GM12878 (cell line): Measurements from ENCODE around the gene SLCO4A1. TPM values are rescaled to one million over a fixed set of nuclear protein-coding genes. Genes with fewer than 3 reads are reported as not detected.

Experiments used
- ATAC-seq: fragments of 200-7000 bp; cut with Tn5 transposase; 3 replicates; pipeline ENCODE4 v1.9.1; 2020; ENCODE audit warnings: mild to moderate bottlenecking, moderate library complexity
- BruUV-seq: library from RNA; stranded (reverse); fragments of 400-500 nt; replicated peaks from 2 replicates; lab custom pipeline; 2021; lab: Mats Ljungman, UMichigan
- CTCF ChIA-PET: fragments of 300-600 bp; sonication (Branson Sonifier 250); formaldehyde crosslinking; extraction: SDS; loops from one replicate; lab custom pipeline; 2021; ENCODE audit warnings: inconsistent platforms; lab: Yijun Ruan, JAX
- POLR2A ChIA-PET: fragments of 350-600 bp; formaldehyde crosslinking; extraction: SDS; loops from one replicate; lab custom pipeline; 2021; ENCODE audit warnings: inconsistent platforms; lab: Charles Lee
- RAD21 ChIA-PET: fragments of 300-600 bp; sonication (Branson Sonifier 250); formaldehyde crosslinking; loops from one replicate; lab custom pipeline; 2023; ENCODE audit warnings: antibody characterized with exemption; ENCODE audit not compliant: unreplicated experiment; lab: Charles Lee
- SMC1A ChIA-PET: fragments of 300-600 bp; sonication (Branson Sonifier 250); formaldehyde crosslinking; loops from one replicate; lab custom pipeline; 2023; ENCODE audit not compliant: unreplicated experiment, uncharacterized antibody; lab: Charles Lee
- DNase-seq: peaks from one replicate; pipeline ENCODE4 v3.0.0-alpha.2; 2011; ENCODE audit warnings: low read depth, low spot score
- FAIRE-seq: peaks from 3 replicates; lab custom pipeline; 2011; peaks lifted over from hg19 to GRCh38; lab: Jason Lieb, UNC
- H2AFZ ChIP-seq: 2 replicates; pipeline ENCODE4 v1.6.0; 2011; ENCODE audit warnings: low read depth, low read length, control low read depth; ENCODE audit not compliant: control insufficient read depth
- H3K27ac ChIP-seq: 2 replicates; pipeline ENCODE4 v1.5.1; 2011; ENCODE audit warnings: control low read depth; ENCODE audit not compliant: control insufficient read depth, insufficient read depth
- H3K27me3 ChIP-seq, 2 experiments: replicated peaks in 1 of 2; 2 replicates each; pipeline versions ENCODE4 v1.6.0 to v1.6.1; 2011; ENCODE audit warnings: low read length in 1 of 2; ENCODE audit not compliant: control insufficient read depth in 2 of 2, insufficient read depth in 2 of 2
- H3K36me3 ChIP-seq, 2 experiments: 2 replicates each; pipeline ENCODE4 v1.5.1; 2011; ENCODE audit warnings: low read length in 1 of 2; ENCODE audit not compliant: control insufficient read depth in 2 of 2, insufficient read depth in 2 of 2
- H3K4me1 ChIP-seq: 2 replicates; pipeline ENCODE4 v1.6.1; 2011; ENCODE audit warnings: mild to moderate bottlenecking, low read length, moderate library complexity, mixed read lengths; ENCODE audit not compliant: control insufficient read depth, insufficient read depth
- H3K4me2 ChIP-seq: 2 replicates; pipeline ENCODE4 v1.6.0; 2011; ENCODE audit warnings: control low read depth; ENCODE audit not compliant: control insufficient read depth, insufficient read depth
- H3K4me3 ChIP-seq: fragments of 200-600 bp; sonication (generic); 2 replicates; pipeline ENCODE4 v1.5.1; 2016
- H3K79me2 ChIP-seq: 2 replicates; pipeline ENCODE4 v1.6.0; 2011; ENCODE audit warnings: low read length; ENCODE audit not compliant: control insufficient read depth, insufficient read depth
- H3K9ac ChIP-seq: 2 replicates; pipeline ENCODE4 v1.8.0; 2011; ENCODE audit warnings: low read length, control low read depth, mixed read lengths; ENCODE audit not compliant: control insufficient read depth, insufficient read depth
- H3K9me3 ChIP-seq: replicated peaks from 3 replicates; pipeline ENCODE4 v1.5.1; 2011; ENCODE audit warnings: mild to moderate bottlenecking, low read length; ENCODE audit not compliant: control insufficient read depth, insufficient read depth
- H4K20me1 ChIP-seq: 2 replicates; pipeline ENCODE4 v1.6.0; 2011; ENCODE audit not compliant: control insufficient read depth, insufficient read depth
- BCL3 ChIP-seq: IDR thresholded peaks from 2 replicates; pipeline ENCODE4 v1.6.1; 2011; ENCODE audit warnings: borderline replicate concordance, low read depth, mild to moderate bottlenecking, moderate library complexity, low read length; ENCODE audit not compliant: insufficient read depth, poor library complexity, severe bottlenecking
- NR2C2 ChIP-seq: IDR thresholded peaks from 2 replicates; pipeline ENCODE4 v1.6.1; 2011; ENCODE audit warnings: borderline replicate concordance, low read depth; ENCODE audit not compliant: control insufficient read depth, insufficient read length
- PBX3 ChIP-seq: IDR thresholded peaks from 2 replicates; pipeline ENCODE4 v1.6.1; 2011; ENCODE audit warnings: mild to moderate bottlenecking, low read depth, low read length, moderate library complexity; ENCODE audit not compliant: insufficient replicate concordance
- RAD51 ChIP-seq: fragments of 450-650 bp; IDR thresholded peaks from 2 replicates; pipeline ENCODE4 v1.6.1; 2016; ENCODE audit warnings: moderate library complexity, mild to moderate bottlenecking, inconsistent platforms
- SPI1 ChIP-seq: IDR thresholded peaks from 2 replicates; pipeline ENCODE4 v1.6.1; 2011; ENCODE audit warnings: low read depth, mild to moderate bottlenecking, low read length, moderate library complexity, borderline replicate concordance; ENCODE audit not compliant: insufficient read depth
- WGBS: methylation state at CpG from one replicate; pipeline ENCODE4 v1.1.6; 2016; ENCODE audit warnings: low lambda C conversion rate; ENCODE audit not compliant: insufficient replicate concordance, insufficient coverage; ENCODE audit errors: missing lambda C conversion rate; 5-methylcytosine and 5-hydroxymethylcytosine counted together
- in situ Hi-C: fragments of 300-500 bp; cut with MboI; formaldehyde crosslinking; loops from 9 replicates; pipeline ENCODE4 v1.14.3; 2018; ENCODE audit warnings: mixed read lengths
- intact Hi-C: fragments of 100-400 bp; cut with micrococcal nuclease; formaldehyde crosslinking; loops from one replicate; pipeline ENCODE4 v1.14.2; 2022; ENCODE audit not compliant: unreplicated experiment
- polyA plus RNA-seq, 11 experiments: library from polyadenylated mRNA; depleted of rRNA in 4 of 11; unstranded in 6 of 11; stranded (reverse) in 5 of 11; fragments of >200 nt; fragmentation: Nextera tagmentation in 4 of 11; fragmentation: Illumina TruSeq in 1 of 11; extraction: Ambion mirVana in 4 of 11; extraction: Trizol in 1 of 11; gene quantifications; 1 replicate in 1 of 11; 2 replicates in 10 of 11; pipeline versions ENCODE4 v1.2.1 to v1.2.3, GENCODE V29; 2011 to 2016; ENCODE audit warnings: inconsistent platforms in 2 of 11, missing spikeins in 2 of 11, low read depth in 1 of 11
- total RNA-seq, 4 experiments: library from RNA; depleted of rRNA in 3 of 4; stranded (reverse); fragments of >200 nt in 3 of 4; fragmentation: Illumina TruSeq in 1 of 4; extraction: Trizol in 1 of 4; gene quantifications; 2 replicates each; pipeline versions ENCODE4 v1.2.1 to v1.2.3, GENCODE V29; 2013 to 2021

SLCO4A1 gene
- total and polyA plus RNA-seq, 10 of the 15 experiments (the other 5 are each of a cell fraction or from before 2014, with no cell fraction given) = 2.1 to 30.7 (median 12.0) TPM

GRCh38 chr20:62592506-62593177 lies 49.7 kb upstream of the SLCO4A1 start:
- SMC1A ChIA-PET = no interaction called here
- 59% methylated on average over 10 of the region's 11 CpGs for WGBS
- Histone ChIP-seq H3K4me2 (no peak overlapping the region), H3K4me1 (no peaks in the 10 kb centered on the region), H3K9me3 (no peaks in the 10 kb centered on the region), H3K79me2 (no peaks in the 10 kb centered on the region), H4K20me1 (no peaks in the 10 kb centered on the region), H2AFZ (no peak overlapping the region), H3K27me3 (peaks cover 5 to 15% of the 10 kb centered on the region in 2 experiments; a peak in 3 of 4 replicates), H3K9ac (no peak overlapping the region), H3K36me3 (no peaks in the 10 kb centered on the region), H3K4me3 (no peak overlapping the region), H3K27ac (no peak overlapping the region)
- POLR2A ChIA-PET = no interaction called here
- FAIRE-seq (no peak), ATAC-seq (no peak), DNase-seq (no peak)
- in situ Hi-C loops (no loop called here), intact Hi-C loops (no loop called here)
- RAD21 ChIA-PET = no interaction called here
- CTCF ChIA-PET = no interaction called here
- BruUV-seq = no TSS peak
- no peak for TF ChIP-seq RAD51
- TF ChIP-seq BCL3 = peak; percentile 82
- TF ChIP-seq PBX3 = peak; percentile 17
- TF ChIP-seq NR2C2 = no peak
- no peak for TF ChIP-seq SPI1
